ENCODE measurements around the gene DLG2.

DLG2 gene

GRCh38 chr11:84480131-84480530, 1147.0 kb downstream of the DLG2 start:
- DNase-seq (ENCODE audit: low read depth, low spot score): no peak

- DNase-seq (ENCODE audit: low read depth, low spot score): no peak
Measured at GRCh38 chr11:84476581-84476980, 1150.6 kb downstream of the DLG2 start.

- no peak for DNase-seq (ENCODE audit: low read depth, low spot score)
Measured at GRCh38 chr11:84471501-84471900, 1155.6 kb downstream of the DLG2 start.

- DNase-seq (ENCODE audit: low read depth, low spot score): no peak
Measured at GRCh38 chr11:84468235-84468634, 1158.9 kb downstream of the DLG2 start.

GRCh38 chr11:84465040-84465439, 1162.1 kb downstream of the DLG2 start:
- DNase-seq (ENCODE audit: low read depth, low spot score): peak; percentile 1

GRCh38 chr11:84455691-84456090, 1171.5 kb downstream of the DLG2 start:
- DNase-seq (ENCODE audit: low read depth, low spot score): no peak

- DNase-seq (ENCODE audit: low read depth, low spot score): no peak
Measured at GRCh38 chr11:84452211-84452610, 1174.9 kb downstream of the DLG2 start.

GRCh38 chr11:84438565-84438964, 1188.6 kb downstream of the DLG2 start:
- no peak for DNase-seq (ENCODE audit: low read depth, low spot score)

- DNase-seq (ENCODE audit: low read depth, low spot score): no peak
Measured at GRCh38 chr11:84437071-84437980, 1189.8 kb downstream of the DLG2 start.

- DNase-seq (ENCODE audit: low read depth, low spot score): no peak
Measured at GRCh38 chr11:84430661-84431060, 1196.5 kb downstream of the DLG2 start.

GRCh38 chr11:84425673-84426072, 1201.5 kb downstream of the DLG2 start:
- no peak for DNase-seq (ENCODE audit: low read depth, low spot score)

GRCh38 chr11:84420271-84420670, 1206.9 kb downstream of the DLG2 start:
- no peak for DNase-seq (ENCODE audit: low read depth, low spot score)

- no peak for DNase-seq (ENCODE audit: low read depth, low spot score)
Measured at GRCh38 chr11:84419616-84420015, 1207.5 kb downstream of the DLG2 start.

GRCh38 chr11:84414920-84415319, 1212.2 kb downstream of the DLG2 start:
- DNase-seq (ENCODE audit: low read depth, low spot score): no peak

- no peak for DNase-seq (ENCODE audit: low read depth, low spot score)
Measured at GRCh38 chr11:84413549-84413948, 1213.6 kb downstream of the DLG2 start.

- DNase-seq (ENCODE audit: low read depth, low spot score): no peak
Measured at GRCh38 chr11:84412862-84413261, 1214.3 kb downstream of the DLG2 start.

- no peak for DNase-seq (ENCODE audit: low read depth, low spot score)
Measured at GRCh38 chr11:84408946-84409411, 1218.2 kb downstream of the DLG2 start.

GRCh38 chr11:84407091-84407490, 1220.1 kb downstream of the DLG2 start:
- no peak for DNase-seq (ENCODE audit: low read depth, low spot score)

GRCh38 chr11:84398017-84398626, 1229.0 kb downstream of the DLG2 start:
- no peak for DNase-seq (ENCODE audit: low read depth, low spot score)

GRCh38 chr11:84396521-84396920, 1230.6 kb downstream of the DLG2 start:
- DNase-seq (ENCODE audit: low read depth, low spot score): no peak

- DNase-seq (ENCODE audit: low read depth, low spot score): no peak
Measured at GRCh38 chr11:84390441-84391078, 1236.6 kb downstream of the DLG2 start.

GRCh38 chr11:84389696-84390095, 1237.4 kb downstream of the DLG2 start:
- no peak for DNase-seq (ENCODE audit: low read depth, low spot score)
